ENCODE data around the gene TARS3. TPM values are rescaled to one million over a fixed set of nuclear protein-coding genes. Genes with fewer than 3 reads are reported as not detected.

TARS3 gene
- total and polyA plus RNA-seq, 2 experiments from 2014 or later: 9.7 to 28.5 TPM

GRCh38 chr15:101614761-101615160 lies 109.5 kb downstream of the TARS3 start:
- Histone ChIP-seq H3K36me3 (replicated peaks; ENCODE audit: insufficient read depth, low read depth) (no peaks in the 10 kb centered on the region), H3K27ac (no peak overlapping the region), H2AFZ (no peak overlapping the region), H3K9me2 (replicated peaks; ENCODE audit: insufficient read depth) (no peaks in the 10 kb centered on the region), H3K9me3 (ENCODE audit: low read depth) (no peaks in the 10 kb centered on the region), H3K4me3 (no peak overlapping the region), H3K4me1 (ENCODE audit: insufficient read depth) (peaks cover 20% of the 10 kb centered on the region), H4K20me1 (ENCODE audit: insufficient read depth, poor library complexity, severe bottlenecking) (no peaks in the 10 kb centered on the region), H3K27me3 (no peaks in the 10 kb centered on the region), H3K79me2 (no peaks in the 10 kb centered on the region), H3K4me2 (no peak overlapping the region)
- TF ChIP-seq EZH2phosphoT487 (IDR thresholded peaks at IDR 0.05; ENCODE audit: low read depth, severe bottlenecking, unreplicated experiment): no peak
- no peak for TF ChIP-seq CTCF (IDR thresholded peaks at IDR 0.05; ENCODE audit: poor library complexity)
- no peak for TF ChIP-seq EZH2 (IDR thresholded peaks at IDR 0.05; ENCODE audit: borderline replicate concordance)
- WGBS (ENCODE audit: low lambda C conversion rate, missing lambda C conversion rate): 59% methylated on average over 11 of the region's 11 CpGs
- DNase-seq (ENCODE audit: low spot score): no peak

GRCh38 chr15:101614001-101614585 lies 110.2 kb downstream of the TARS3 start:
- no peak overlapping the region for H3K4me2 ChIP-seq
- WGBS (ENCODE audit: low lambda C conversion rate, missing lambda C conversion rate): 86% methylated on average over 14 of the region's 14 CpGs

GRCh38 chr15:101613130-101614000 lies 110.9 kb downstream of the TARS3 start:
- no peak overlapping the region for H3K4me2 ChIP-seq

More at GRCh38 chr15:101614001-101614585, 110.2 kb downstream of the TARS3 start:
- H3K9me3 ChIP-seq (ENCODE audit: low read depth): no peaks in the 10 kb centered on the region
- no peaks in the 10 kb centered on the region for H3K36me3 ChIP-seq (replicated peaks; ENCODE audit: insufficient read depth, low read depth)
- no peak for TF ChIP-seq EZH2 (IDR thresholded peaks at IDR 0.05; ENCODE audit: borderline replicate concordance)
- no peak overlapping the region for H3K27ac ChIP-seq
- no peaks in the 10 kb centered on the region for H3K9me2 ChIP-seq (replicated peaks; ENCODE audit: insufficient read depth)
- no peak overlapping the region for H2AFZ ChIP-seq
- H3K27me3 ChIP-seq: no peaks in the 10 kb centered on the region
- no peaks in the 10 kb centered on the region for H4K20me1 ChIP-seq (ENCODE audit: insufficient read depth, poor library complexity, severe bottlenecking)
- H3K4me3 ChIP-seq: no peak overlapping the region
- H3K4me1 ChIP-seq (ENCODE audit: insufficient read depth): peaks cover 20% of the 10 kb centered on the region
- H3K79me2 ChIP-seq: no peaks in the 10 kb centered on the region
- DNase-seq (ENCODE audit: low spot score): no peak

More at GRCh38 chr15:101613130-101614000, 110.9 kb downstream of the TARS3 start:
- H3K36me3 ChIP-seq (replicated peaks; ENCODE audit: insufficient read depth, low read depth): no peaks in the 10 kb centered on the region
- TF ChIP-seq EZH2phosphoT487 (IDR thresholded peaks at IDR 0.05; ENCODE audit: low read depth, severe bottlenecking, unreplicated experiment): no peak
- no peak for TF ChIP-seq CTCF (IDR thresholded peaks at IDR 0.05; ENCODE audit: poor library complexity)
- TF ChIP-seq EZH2 (IDR thresholded peaks at IDR 0.05; ENCODE audit: borderline replicate concordance): no peak
- no peaks in the 10 kb centered on the region for H3K9me3 ChIP-seq (ENCODE audit: low read depth)
- no peak overlapping the region for H3K4me3 ChIP-seq
- peak; percentile 80 for DNase-seq (ENCODE audit: low spot score)
- no peaks in the 10 kb centered on the region for H4K20me1 ChIP-seq (ENCODE audit: insufficient read depth, poor library complexity, severe bottlenecking)
- H3K27me3 ChIP-seq: no peaks in the 10 kb centered on the region
- no peak overlapping the region for H2AFZ ChIP-seq
- 66% methylated on average over 20 of the region's 20 CpGs for WGBS (ENCODE audit: low lambda C conversion rate, missing lambda C conversion rate)
- H3K27ac ChIP-seq: no peak overlapping the region
- H3K4me1 ChIP-seq (ENCODE audit: insufficient read depth): peaks cover 20% of the 10 kb centered on the region
- no peaks in the 10 kb centered on the region for H3K9me2 ChIP-seq (replicated peaks; ENCODE audit: insufficient read depth)
- no peaks in the 10 kb centered on the region for H3K79me2 ChIP-seq

Data from hepatocyte (in vitro differentiated cells).